ENCODE measurements around the gene PDE6B. TPM values are rescaled to one million over a fixed set of nuclear protein-coding genes. Genes with fewer than 3 reads are reported as not detected.

PDE6B gene
- total and polyA plus RNA-seq, 2 of the 13 experiments (the other 11 are each of a cell fraction or from before 2014, with no cell fraction given) = 0.38 to 0.40 TPM

DNA sequence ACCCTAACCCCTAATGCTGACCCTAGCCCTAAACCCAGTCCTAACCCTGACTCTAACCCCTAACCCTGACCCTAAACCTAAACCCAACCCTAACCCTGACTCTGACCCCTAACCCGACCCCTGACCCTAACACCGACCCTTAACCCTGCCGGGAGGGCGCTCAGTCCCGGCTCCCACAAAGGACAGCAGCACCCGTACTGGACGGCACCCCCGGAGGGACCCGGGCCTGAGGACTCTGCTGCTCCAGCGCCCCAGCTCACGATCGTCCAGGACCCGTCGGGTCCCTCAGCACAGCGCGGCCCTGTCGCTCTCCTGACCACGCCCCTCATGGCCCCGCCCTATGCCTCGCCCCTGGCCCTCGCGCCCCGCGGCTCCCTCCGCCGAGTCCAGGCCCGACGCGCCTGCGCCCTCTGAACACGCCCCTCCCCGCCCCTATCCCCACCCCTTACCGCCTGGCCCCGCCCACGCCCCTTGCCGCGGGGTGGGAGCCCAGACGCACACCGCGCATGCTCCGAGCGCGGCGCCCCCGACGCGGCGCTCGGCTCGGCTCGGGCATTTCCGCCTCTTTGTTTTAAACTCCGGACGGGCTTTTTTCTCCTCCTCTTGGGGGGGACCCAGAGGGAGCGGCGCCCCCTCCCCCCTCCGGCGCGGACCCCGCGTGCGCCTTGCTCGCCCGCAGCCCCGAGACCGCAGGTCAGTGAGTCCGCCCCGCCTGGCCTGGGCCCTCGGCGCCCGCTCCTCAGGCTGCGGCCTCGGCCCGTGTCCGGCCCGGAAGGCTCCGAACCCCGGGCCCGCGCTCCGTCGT is 80.1 kb downstream of the PDE6B start, which contains the start of gene PCGF3 (continued):
- TF ChIP-seq ZNF274 (CRISPR knock-in tag; IDR thresholded peaks at IDR 0.05) (no peak), ZNF713 (CRISPR knock-in tag; IDR thresholded peaks at IDR 0.05) (no peak), KLF9 (CRISPR knock-in tag; IDR thresholded peaks at IDR 0.05; ENCODE audit: low read depth) (no peak), ZNF430 (CRISPR knock-in tag; IDR thresholded peaks at IDR 0.05) (no peak; the same call in 1 of the 2 replicates), TP53 (CRISPR knock-in tag; conservative IDR thresholded peaks at IDR 0.05) (no peak), PCBP2 (optimal IDR thresholded peaks at IDR 0.05; ENCODE audit: low read depth, low read length, poor library complexity, severe bottlenecking) (peak; percentile 67), ZNF749 (CRISPR knock-in tag; IDR thresholded peaks at IDR 0.05; ENCODE audit: borderline replicate concordance) (no peak), BCL6 (CRISPR knock-in tag; IDR thresholded peaks at IDR 0.05) (no peak), ELF4 (CRISPR knock-in tag; IDR thresholded peaks at IDR 0.05; ENCODE audit: borderline replicate concordance) (no peak), NR2F6 (IDR thresholded peaks at IDR 0.05) (peak; percentile 75), NR2F6 (CRISPR knock-in tag; IDR thresholded peaks at IDR 0.05) (peak; percentile 38; the same call in 1 of the 2 replicates), ISX (CRISPR knock-in tag; conservative IDR thresholded peaks at IDR 0.05) (no peak), NONO (IDR thresholded peaks at IDR 0.05) (no peak), NONO (CRISPR knock-in tag; conservative IDR thresholded peaks at IDR 0.05) (no peak), ZNF777 (CRISPR knock-in tag; IDR thresholded peaks at IDR 0.05) (peak; percentile 96), TSC22D2 (CRISPR knock-in tag; IDR thresholded peaks at IDR 0.05; ENCODE audit: borderline replicate concordance) (no peak), ZNF580 (CRISPR knock-in tag; IDR thresholded peaks at IDR 0.05; ENCODE audit: borderline replicate concordance, low read depth) (no peak), NRL (CRISPR knock-in tag; IDR thresholded peaks at IDR 0.05; ENCODE audit: borderline replicate concordance) (no peak), IKZF4 (CRISPR knock-in tag; IDR thresholded peaks at IDR 0.05; ENCODE audit: borderline replicate concordance, low read depth, not compliant biosample characterization) (no peak), ZNF367 (CRISPR knock-in tag; IDR thresholded peaks at IDR 0.05; ENCODE audit: borderline replicate concordance) (no peak; the same call in 1 of the 2 replicates), CSRNP2 (CRISPR knock-in tag; conservative IDR thresholded peaks at IDR 0.05; ENCODE audit: low read depth) (no peak), ZFP62 (CRISPR knock-in tag; IDR thresholded peaks at IDR 0.05) (no peak), CREBL2 (CRISPR knock-in tag; IDR thresholded peaks at IDR 0.05; ENCODE audit: borderline replicate concordance) (no peak), HCFC1 (IDR thresholded peaks at IDR 0.05; ENCODE audit: low read depth, low read length) (no peak)
- TF ChIP-seq, protein P1, sequence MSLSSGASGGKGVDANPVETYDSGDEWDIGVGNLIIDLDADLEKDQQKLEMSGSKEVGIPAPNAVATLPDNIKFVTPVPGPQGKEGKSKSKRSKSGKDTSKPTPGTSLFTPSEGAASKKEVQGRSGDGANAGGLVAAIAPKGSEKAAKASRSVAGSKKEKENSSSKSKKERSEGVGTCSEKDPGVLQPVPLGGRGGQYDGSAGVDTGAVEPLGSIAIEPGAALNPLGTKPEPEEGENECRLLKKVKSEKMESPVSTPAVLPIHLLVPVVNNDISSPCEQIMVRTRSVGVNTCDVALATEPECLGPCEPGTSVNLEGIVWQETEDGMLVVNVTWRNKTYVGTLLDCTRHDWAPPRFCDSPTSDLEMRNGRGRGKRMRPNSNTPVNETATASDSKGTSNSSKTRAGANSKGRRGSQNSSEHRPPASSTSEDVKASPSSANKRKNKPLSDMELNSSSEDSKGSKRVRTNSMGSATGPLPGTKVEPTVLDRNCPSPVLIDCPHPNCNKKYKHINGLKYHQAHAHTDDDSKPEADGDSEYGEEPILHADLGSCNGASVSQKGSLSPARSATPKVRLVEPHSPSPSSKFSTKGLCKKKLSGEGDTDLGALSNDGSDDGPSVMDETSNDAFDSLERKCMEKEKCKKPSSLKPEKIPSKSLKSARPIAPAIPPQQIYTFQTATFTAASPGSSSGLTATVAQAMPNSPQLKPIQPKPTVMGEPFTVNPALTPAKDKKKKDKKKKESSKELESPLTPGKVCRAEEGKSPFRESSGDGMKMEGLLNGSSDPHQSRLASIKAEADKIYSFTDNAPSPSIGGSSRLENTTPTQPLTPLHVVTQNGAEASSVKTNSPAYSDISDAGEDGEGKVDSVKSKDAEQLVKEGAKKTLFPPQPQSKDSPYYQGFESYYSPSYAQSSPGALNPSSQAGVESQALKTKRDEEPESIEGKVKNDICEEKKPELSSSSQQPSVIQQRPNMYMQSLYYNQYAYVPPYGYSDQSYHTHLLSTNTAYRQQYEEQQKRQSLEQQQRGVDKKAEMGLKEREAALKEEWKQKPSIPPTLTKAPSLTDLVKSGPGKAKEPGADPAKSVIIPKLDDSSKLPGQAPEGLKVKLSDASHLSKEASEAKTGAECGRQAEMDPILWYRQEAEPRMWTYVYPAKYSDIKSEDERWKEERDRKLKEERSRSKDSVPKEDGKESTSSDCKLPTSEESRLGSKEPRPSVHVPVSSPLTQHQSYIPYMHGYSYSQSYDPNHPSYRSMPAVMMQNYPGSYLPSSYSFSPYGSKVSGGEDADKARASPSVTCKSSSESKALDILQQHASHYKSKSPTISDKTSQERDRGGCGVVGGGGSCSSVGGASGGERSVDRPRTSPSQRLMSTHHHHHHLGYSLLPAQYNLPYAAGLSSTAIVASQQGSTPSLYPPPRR (CRISPR knock-in tag; IDR thresholded peaks at IDR 0.05; ENCODE audit: borderline replicate concordance) = no peak
